GM19395 (cell line): ENCODE results near the gene MIPOL1.
"Not testable (repeated sequence)": the region's sequence is repeated elsewhere in the genome, so short reads cannot be mapped to it uniquely, and the experiment has no call there.

ENCODE experiments used
- ATAC-seq: cut with Tn5 transposase; IDR thresholded peaks from one replicate; pipeline ENCODE4 v1.9.1; 2021; ENCODE audit warnings: mild to moderate bottlenecking, moderate library complexity; ENCODE audit not compliant: unreplicated experiment

MIPOL1 gene

GRCh38 chr14:37278636-37279538, 81.2 kb downstream of the MIPOL1 start:
- ATAC-seq: no peak

- no peak for ATAC-seq
These were observed 82.1 kb downstream of the MIPOL1 start for GRCh38 chr14:37279818-37280217.

GRCh38 chr14:37284760-37285159, 87.0 kb downstream of the MIPOL1 start:
- ATAC-seq: no peak

- ATAC-seq: no peak
These were observed 87.5 kb downstream of the MIPOL1 start for GRCh38 chr14:37285220-37285619.

- ATAC-seq: no peak
These were observed 92.0 kb downstream of the MIPOL1 start for GRCh38 chr14:37289688-37290087.

GRCh38 chr14:37295262-37295661, 97.5 kb downstream of the MIPOL1 start:
- not testable (repeated sequence) for ATAC-seq

GRCh38 chr14:37311252-37311651, 113.5 kb downstream of the MIPOL1 start:
- no peak for ATAC-seq

- no peak for ATAC-seq
These were observed 121.2 kb downstream of the MIPOL1 start for GRCh38 chr14:37318938-37319337.

- ATAC-seq: no peak
These were observed 122.4 kb downstream of the MIPOL1 start for GRCh38 chr14:37320106-37320505.

- ATAC-seq: no peak
These were observed 127.6 kb downstream of the MIPOL1 start for GRCh38 chr14:37325332-37325731.

- no peak for ATAC-seq
These were observed 128.7 kb downstream of the MIPOL1 start for GRCh38 chr14:37326434-37326833.

GRCh38 chr14:37327933-37328332, 130.2 kb downstream of the MIPOL1 start:
- not testable (repeated sequence) for ATAC-seq

GRCh38 chr14:37328673-37329072, 130.9 kb downstream of the MIPOL1 start:
- ATAC-seq: no peak

GRCh38 chr14:37329189-37330001, 131.7 kb downstream of the MIPOL1 start:
- no peak for ATAC-seq

GRCh38 chr14:37330910-37331309, 133.2 kb downstream of the MIPOL1 start:
- ATAC-seq: no peak

- no peak for ATAC-seq
These were observed 142.6 kb downstream of the MIPOL1 start for GRCh38 chr14:37340353-37340752.

GRCh38 chr14:37343307-37344094, 145.8 kb downstream of the MIPOL1 start:
- ATAC-seq: no peak

GRCh38 chr14:37363661-37364060, 165.9 kb downstream of the MIPOL1 start:
- ATAC-seq: no peak

- no peak for ATAC-seq
These were observed 171.7 kb downstream of the MIPOL1 start for GRCh38 chr14:37369425-37369824.

- ATAC-seq: no peak
These were observed 177.8 kb downstream of the MIPOL1 start for GRCh38 chr14:37375566-37375965.
